Measurements from ENCODE around the gene SRRM2. TPM values are rescaled to one million over a fixed set of nuclear protein-coding genes. Genes with fewer than 3 reads are reported as not detected.

Gene SRRM2
- total RNA-seq, 3 donors from 2014 or later (not counting 1 experiment from before 2014, with no cell fraction given), result 1,131 to 1,162 (median 1,149) TPM

GRCh38 chr16:2798723-2799204 lies 46.3 kb downstream of the SRRM2 start:
- Mint-ChIP-seq H3K27ac (no peak overlapping the region), H3K4me1 (no peaks in the 10 kb centered on the region), H3K9me3 (peaks cover 0 to 1% of the 10 kb centered on the region in 2 donors), H3K27me3 (ENCODE audit: low read depth in 2 of 2) (peaks cover 2 to 6% of the 10 kb centered on the region in 2 donors), H3K36me3 (no peaks in the 10 kb centered on the region), H3K4me3 (no peak overlapping the region)
- Histone ChIP-seq H3K36me3 (ENCODE audit: control insufficient read depth, insufficient read depth, low read length) (no peaks in the 10 kb centered on the region), H3K27me3 (ENCODE audit: control insufficient read depth, insufficient read depth, low read length) (no peaks in the 10 kb centered on the region), H3K9me3 (ENCODE audit: control insufficient read depth, insufficient read depth, low read length) (no peaks in the 10 kb centered on the region), H3K4me3 (ENCODE audit: low read length) (no peak overlapping the region), H3K4me1 (ENCODE audit: control insufficient read depth, insufficient read depth, low read length) (no peaks in the 10 kb centered on the region), H3K27ac (ENCODE audit: low read length) (no peak overlapping the region)
- ATAC-seq (no peak), DNase-seq (no peak)
- WGBS (ENCODE audit: insufficient coverage), result 92% methylated on average over 39 of the region's 39 CpGs
- TF ChIP-seq, protein P1, sequence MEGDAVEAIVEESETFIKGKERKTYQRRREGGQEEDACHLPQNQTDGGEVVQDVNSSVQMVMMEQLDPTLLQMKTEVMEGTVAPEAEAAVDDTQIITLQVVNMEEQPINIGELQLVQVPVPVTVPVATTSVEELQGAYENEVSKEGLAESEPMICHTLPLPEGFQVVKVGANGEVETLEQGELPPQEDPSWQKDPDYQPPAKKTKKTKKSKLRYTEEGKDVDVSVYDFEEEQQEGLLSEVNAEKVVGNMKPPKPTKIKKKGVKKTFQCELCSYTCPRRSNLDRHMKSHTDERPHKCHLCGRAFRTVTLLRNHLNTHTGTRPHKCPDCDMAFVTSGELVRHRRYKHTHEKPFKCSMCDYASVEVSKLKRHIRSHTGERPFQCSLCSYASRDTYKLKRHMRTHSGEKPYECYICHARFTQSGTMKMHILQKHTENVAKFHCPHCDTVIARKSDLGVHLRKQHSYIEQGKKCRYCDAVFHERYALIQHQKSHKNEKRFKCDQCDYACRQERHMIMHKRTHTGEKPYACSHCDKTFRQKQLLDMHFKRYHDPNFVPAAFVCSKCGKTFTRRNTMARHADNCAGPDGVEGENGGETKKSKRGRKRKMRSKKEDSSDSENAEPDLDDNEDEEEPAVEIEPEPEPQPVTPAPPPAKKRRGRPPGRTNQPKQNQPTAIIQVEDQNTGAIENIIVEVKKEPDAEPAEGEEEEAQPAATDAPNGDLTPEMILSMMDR (IDR thresholded peaks at IDR 0.05), result no peak
- intact Hi-C loops (cut with micrococcal nuclease), result no loop called here

- Histone ChIP-seq H3K27me3 (ENCODE audit: control insufficient read depth, insufficient read depth, low read length) (no peaks in the 10 kb centered on the region), H3K27ac (ENCODE audit: low read length) (no peak overlapping the region), H3K9me3 (ENCODE audit: control insufficient read depth, insufficient read depth, low read length) (peaks cover 5% of the 10 kb centered on the region), H3K36me3 (ENCODE audit: control insufficient read depth, insufficient read depth, low read length) (no peaks in the 10 kb centered on the region), H3K4me1 (ENCODE audit: control insufficient read depth, insufficient read depth, low read length) (no peaks in the 10 kb centered on the region), H3K4me3 (ENCODE audit: low read length) (no peak overlapping the region)
- TF ChIP-seq, protein P1 (IDR thresholded peaks at IDR 0.05), result no peak
- WGBS (ENCODE audit: insufficient coverage), result 85% methylated on average over 19 of the region's 21 CpGs
- DNase-seq (no peak), ATAC-seq (no peak)
- Mint-ChIP-seq H3K27me3 (ENCODE audit: low read depth in 2 of 2) (peaks cover 2 to 4% of the 10 kb centered on the region in 2 donors), H3K4me1 (no peaks in the 10 kb centered on the region), H3K9me3 (peaks cover 0 to 3% of the 10 kb centered on the region in 2 donors), H3K27ac (no peak overlapping the region), H3K36me3 (no peaks in the 10 kb centered on the region), H3K4me3 (no peak overlapping the region)
- intact Hi-C loops (cut with micrococcal nuclease), result no loop called here
Measured at GRCh38 chr16:2799205-2799858, 46.9 kb downstream of the SRRM2 start.

- intact Hi-C loops (cut with micrococcal nuclease), result loop anchor here (2.0 kb wide), 1 partner anchor 19 kb away; no protein-coding TSS in a partner anchor
- TF ChIP-seq, protein P1 (IDR thresholded peaks at IDR 0.05), result no peak
- Histone ChIP-seq H3K4me1 (ENCODE audit: control insufficient read depth, insufficient read depth, low read length) (no peaks in the 10 kb centered on the region), H3K27ac (ENCODE audit: low read length) (no peak overlapping the region), H3K9me3 (ENCODE audit: control insufficient read depth, insufficient read depth, low read length) (peaks cover 6% of the 10 kb centered on the region), H3K27me3 (ENCODE audit: control insufficient read depth, insufficient read depth, low read length) (no peaks in the 10 kb centered on the region), H3K36me3 (ENCODE audit: control insufficient read depth, insufficient read depth, low read length) (no peaks in the 10 kb centered on the region), H3K4me3 (ENCODE audit: low read length) (no peak overlapping the region)
- no peak overlapping the region for H3K27ac Mint-ChIP-seq
- no peaks in the 10 kb centered on the region for H3K4me1 Mint-ChIP-seq
- H3K27me3 Mint-ChIP-seq (ENCODE audit: low read depth in 2 of 2), result peaks cover 0 to 2% of the 10 kb centered on the region in 2 donors
- H3K4me3 Mint-ChIP-seq, result no peak overlapping the region
- ATAC-seq (no peak), DNase-seq (no peak)
- H3K36me3 Mint-ChIP-seq, result no peaks in the 10 kb centered on the region
- H3K9me3 Mint-ChIP-seq, result peaks cover 0 to 3% of the 10 kb centered on the region in 2 donors
- 97% methylated on average over 1 of the region's 1 CpG for WGBS (ENCODE audit: insufficient coverage)
Measured at GRCh38 chr16:2799859-2800226, 47.4 kb downstream of the SRRM2 start.
